GM18508 (cell line): ENCODE results near the gene LRMDA.

ENCODE experiments used
- ATAC-seq: cut with Tn5 transposase; IDR thresholded peaks from one replicate; pipeline ENCODE4 v1.9.1; 2021; ENCODE audit warnings: moderate number of reproducible peaks; ENCODE audit not compliant: insufficient read depth, unreplicated experiment

The LRMDA gene

GRCh38 chr10:75682649-75683557 is 251.5 kb downstream of the LRMDA start:
- ATAC-seq = no peak

- ATAC-seq = no peak
Measured at GRCh38 chr10:75685187-75685586, 253.8 kb downstream of the LRMDA start.

- no peak for ATAC-seq
Measured at GRCh38 chr10:75688506-75689300, 257.3 kb downstream of the LRMDA start.

GRCh38 chr10:75693489-75693888 is 262.1 kb downstream of the LRMDA start:
- ATAC-seq = no peak

- ATAC-seq = no peak
Measured at GRCh38 chr10:75694269-75694668, 262.8 kb downstream of the LRMDA start.

- no peak for ATAC-seq
Measured at GRCh38 chr10:75694790-75695189, 263.4 kb downstream of the LRMDA start.

- no peak for ATAC-seq
Measured at GRCh38 chr10:75695994-75696393, 264.6 kb downstream of the LRMDA start.

GRCh38 chr10:75696536-75696935 is 265.1 kb downstream of the LRMDA start:
- no peak for ATAC-seq

- no peak for ATAC-seq
Measured at GRCh38 chr10:75703191-75703854, 271.9 kb downstream of the LRMDA start.

- no peak for ATAC-seq
Measured at GRCh38 chr10:75705426-75705825, 274.0 kb downstream of the LRMDA start.

GRCh38 chr10:75707080-75707840 is 275.8 kb downstream of the LRMDA start:
- ATAC-seq = no peak

GRCh38 chr10:75708060-75708459 is 276.6 kb downstream of the LRMDA start:
- no peak for ATAC-seq

- no peak for ATAC-seq
Measured at GRCh38 chr10:75709245-75709644, 277.8 kb downstream of the LRMDA start.

- ATAC-seq = no peak
Measured at GRCh38 chr10:75709811-75710210, 278.4 kb downstream of the LRMDA start.

GRCh38 chr10:75712242-75712880 is 280.9 kb downstream of the LRMDA start:
- no peak for ATAC-seq

- ATAC-seq = no peak
Measured at GRCh38 chr10:75716506-75716905, 285.1 kb downstream of the LRMDA start.

- ATAC-seq = no peak
Measured at GRCh38 chr10:75717126-75717916, 285.9 kb downstream of the LRMDA start.

GRCh38 chr10:75718991-75719390 is 287.6 kb downstream of the LRMDA start:
- ATAC-seq = no peak

GRCh38 chr10:75720157-75720556 is 288.7 kb downstream of the LRMDA start:
- no peak for ATAC-seq
